Measurements from ENCODE around the gene ENDOV.

DNA sequence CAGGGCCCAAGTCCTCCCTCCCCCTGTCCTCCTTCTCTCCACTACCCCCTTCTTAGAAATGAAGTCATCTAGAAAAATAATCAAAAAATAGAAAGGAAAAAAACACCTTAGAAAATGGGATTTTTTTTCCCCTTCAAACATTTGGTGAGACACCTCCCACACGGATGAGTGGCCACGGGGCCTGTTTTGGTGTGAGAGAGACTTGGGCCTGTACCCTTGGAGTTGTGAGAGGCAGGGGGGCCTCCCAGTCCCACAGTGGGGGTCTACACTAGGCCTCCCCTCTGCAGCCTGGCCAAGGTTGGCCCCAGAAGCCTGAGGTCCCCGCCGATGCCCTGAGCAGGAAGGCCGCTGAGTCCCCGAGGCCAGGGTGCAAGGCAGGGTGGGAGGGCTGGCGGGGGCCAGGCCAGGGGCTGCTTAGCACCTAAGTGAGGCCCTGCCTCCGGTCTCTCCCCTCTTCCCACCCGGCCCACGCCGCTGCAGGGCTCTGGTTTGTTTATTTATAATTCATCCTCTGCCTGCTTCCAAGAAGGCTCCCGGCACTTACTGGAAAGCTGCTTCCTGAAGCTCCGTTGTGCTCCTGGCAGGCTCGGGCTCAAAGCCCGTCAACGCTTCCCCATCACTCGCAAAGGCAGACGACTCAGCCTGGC, 35.1 kb downstream of the ENDOV start:
- no peak for TF ChIP-seq EP300 (IDR thresholded peaks at IDR 0.05)
- TF ChIP-seq, protein P1, sequence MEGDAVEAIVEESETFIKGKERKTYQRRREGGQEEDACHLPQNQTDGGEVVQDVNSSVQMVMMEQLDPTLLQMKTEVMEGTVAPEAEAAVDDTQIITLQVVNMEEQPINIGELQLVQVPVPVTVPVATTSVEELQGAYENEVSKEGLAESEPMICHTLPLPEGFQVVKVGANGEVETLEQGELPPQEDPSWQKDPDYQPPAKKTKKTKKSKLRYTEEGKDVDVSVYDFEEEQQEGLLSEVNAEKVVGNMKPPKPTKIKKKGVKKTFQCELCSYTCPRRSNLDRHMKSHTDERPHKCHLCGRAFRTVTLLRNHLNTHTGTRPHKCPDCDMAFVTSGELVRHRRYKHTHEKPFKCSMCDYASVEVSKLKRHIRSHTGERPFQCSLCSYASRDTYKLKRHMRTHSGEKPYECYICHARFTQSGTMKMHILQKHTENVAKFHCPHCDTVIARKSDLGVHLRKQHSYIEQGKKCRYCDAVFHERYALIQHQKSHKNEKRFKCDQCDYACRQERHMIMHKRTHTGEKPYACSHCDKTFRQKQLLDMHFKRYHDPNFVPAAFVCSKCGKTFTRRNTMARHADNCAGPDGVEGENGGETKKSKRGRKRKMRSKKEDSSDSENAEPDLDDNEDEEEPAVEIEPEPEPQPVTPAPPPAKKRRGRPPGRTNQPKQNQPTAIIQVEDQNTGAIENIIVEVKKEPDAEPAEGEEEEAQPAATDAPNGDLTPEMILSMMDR (IDR thresholded peaks at IDR 0.05), result no peak
- no peak for TF ChIP-seq POLR2A (IDR thresholded peaks at IDR 0.05)
